Hepatic stellate cell (primary cell): ENCODE data around the gene NEK1.
"Not testable (repeated sequence)": the region's sequence is repeated elsewhere in the genome, so short reads cannot be mapped to it uniquely, and the experiment has no call there.

ENCODE experiments used
- DNase-seq: peaks from one replicate; pipeline ENCODE4 v3.0.0; 2011; ENCODE audit warnings: low spot score

The NEK1 gene

GRCh38 chr4:169627307-169627706, 14.9 kb upstream of the NEK1 start:
- DNase-seq: no peak

GRCh38 chr4:169626331-169627282, 14.2 kb upstream of the NEK1 start:
- DNase-seq: no peak

GRCh38 chr4:169625886-169626285, 13.5 kb upstream of the NEK1 start:
- no peak for DNase-seq

- DNase-seq: not testable (repeated sequence)
Observed at GRCh38 chr4:169624012-169624411, 11.6 kb upstream of the NEK1 start.

DNA sequence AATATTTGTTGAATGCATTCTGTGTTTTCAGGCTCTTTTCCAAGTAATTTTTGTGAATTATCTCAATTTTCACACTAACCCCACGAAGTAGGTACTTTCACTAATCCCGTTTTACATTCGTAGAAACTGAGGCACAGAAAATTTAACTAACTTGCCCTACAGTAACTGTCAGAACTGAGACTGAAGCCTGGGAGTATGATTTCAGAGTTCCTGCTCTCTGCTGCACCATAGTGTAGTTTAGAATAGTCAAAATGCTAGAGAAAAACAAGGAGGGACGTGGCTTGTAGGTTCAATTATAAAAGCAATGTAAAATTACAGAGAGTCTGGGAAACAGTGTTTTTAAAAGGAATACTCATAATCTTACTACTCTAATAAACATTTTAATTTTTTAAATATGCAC, 10.2 kb upstream of the NEK1 start:
- DNase-seq: no peak

DNA sequence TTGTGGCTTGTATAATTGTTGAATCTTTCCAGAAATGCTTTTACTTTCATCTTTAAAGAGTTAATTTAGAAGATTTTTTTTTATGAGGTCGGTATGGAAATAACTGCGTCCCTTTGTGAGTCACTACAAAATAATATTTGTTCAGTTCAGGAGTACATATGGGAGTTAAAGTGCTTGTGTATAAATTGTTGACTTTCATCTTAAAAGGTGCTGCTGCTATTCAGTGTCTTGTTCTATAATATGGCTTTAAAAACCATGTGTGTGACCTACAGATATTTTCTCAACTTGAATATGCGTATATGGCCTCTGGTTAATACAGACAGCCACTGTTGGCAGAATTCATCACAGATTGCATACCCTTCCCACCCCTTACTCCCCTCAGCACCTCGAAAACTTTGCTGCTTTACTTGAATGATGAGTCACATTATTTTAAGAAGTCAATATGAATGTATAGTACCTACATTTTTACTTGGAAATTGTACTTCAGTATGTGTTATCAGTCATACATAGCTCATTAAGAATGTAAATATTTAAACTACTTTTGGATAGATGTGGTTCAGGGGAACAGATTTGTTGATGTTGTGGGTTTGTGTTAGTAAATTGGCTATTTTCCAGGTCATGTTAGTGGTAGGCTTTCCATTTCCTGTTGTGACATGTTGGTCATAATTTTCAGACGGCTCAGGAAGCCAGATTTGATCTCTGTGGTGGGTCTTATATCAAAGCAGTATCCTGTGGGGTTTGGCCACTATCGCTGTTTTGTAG, 9.5 kb upstream of the NEK1 start:
- DNase-seq: no peak

DNA sequence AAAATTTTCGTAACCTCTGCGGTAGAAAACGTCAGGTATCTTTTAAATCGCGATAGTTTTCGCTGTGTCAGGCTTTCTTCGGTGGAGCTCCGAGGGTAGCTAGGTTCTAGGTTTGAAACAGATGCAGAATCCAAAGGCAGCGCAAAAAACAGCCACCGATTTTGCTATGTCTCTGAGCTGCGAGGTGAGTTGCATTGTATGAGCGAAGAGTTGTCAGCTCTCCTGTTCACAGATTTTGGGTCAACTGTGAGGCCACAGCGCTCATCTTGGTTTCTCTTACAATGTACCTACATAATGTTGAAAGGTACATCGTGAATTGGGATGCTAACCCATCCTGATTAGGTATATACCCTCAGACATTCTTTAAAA, 8.5 kb upstream of the NEK1 start:
- DNase-seq: no peak

DNA sequence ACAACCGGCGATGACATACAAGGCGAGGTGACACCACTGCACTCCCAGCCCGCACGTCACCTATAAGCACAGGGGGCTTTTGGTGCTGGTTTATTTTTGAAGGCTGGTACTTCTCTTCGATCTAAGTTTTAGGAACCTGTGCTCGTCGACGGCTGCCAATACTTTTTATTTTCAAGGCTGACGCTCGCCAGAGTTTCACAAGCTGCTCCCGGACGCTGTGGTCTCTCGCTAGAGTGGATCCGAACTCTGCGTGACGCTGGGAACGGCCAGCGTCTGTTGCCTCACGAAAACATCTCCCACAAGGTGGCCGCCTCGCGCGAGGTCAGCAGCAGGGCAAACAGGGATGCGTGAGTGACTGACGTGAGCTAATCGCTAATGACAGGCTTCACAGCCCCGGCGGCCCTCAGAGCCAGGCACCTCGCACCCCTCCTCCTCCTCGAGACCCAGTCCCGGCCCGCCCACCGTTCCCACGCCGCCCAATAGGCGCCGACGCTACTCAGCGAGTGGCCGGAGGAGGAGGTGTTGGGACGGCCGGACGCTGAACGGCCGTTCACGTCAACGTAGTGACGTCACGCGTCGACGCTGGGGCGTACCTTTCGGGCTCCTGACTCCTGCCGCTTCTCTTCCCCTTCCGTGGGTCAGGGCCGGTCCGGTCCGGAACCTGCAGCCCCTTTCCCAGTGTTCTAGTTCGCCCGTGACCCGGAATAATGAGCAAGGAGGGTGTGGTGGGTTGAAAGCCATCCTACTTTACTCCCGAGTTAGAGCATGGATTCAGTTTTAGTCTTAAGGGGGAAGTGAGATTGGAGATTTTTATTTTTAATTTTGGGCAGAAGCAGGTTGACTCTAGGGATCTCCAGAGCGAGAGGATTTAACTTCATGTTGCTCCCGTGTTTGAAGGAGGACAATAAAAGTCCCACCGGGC, 7.8 kb upstream of the NEK1 start, which contains the start of gene CLCN3:
TSS of gene CLCN3 (plus strand) at position 621 of the 922 bp plus-strand sequence. CDS start 15,351 bp downstream, outside the sequence.
- peak; percentile 92 for DNase-seq

- DNase-seq: no peak
Observed at GRCh38 chr4:169619518-169619957, 7.2 kb upstream of the NEK1 start.

- no peak for DNase-seq
Observed at GRCh38 chr4:169618986-169619385, 6.6 kb upstream of the NEK1 start.

DNA sequence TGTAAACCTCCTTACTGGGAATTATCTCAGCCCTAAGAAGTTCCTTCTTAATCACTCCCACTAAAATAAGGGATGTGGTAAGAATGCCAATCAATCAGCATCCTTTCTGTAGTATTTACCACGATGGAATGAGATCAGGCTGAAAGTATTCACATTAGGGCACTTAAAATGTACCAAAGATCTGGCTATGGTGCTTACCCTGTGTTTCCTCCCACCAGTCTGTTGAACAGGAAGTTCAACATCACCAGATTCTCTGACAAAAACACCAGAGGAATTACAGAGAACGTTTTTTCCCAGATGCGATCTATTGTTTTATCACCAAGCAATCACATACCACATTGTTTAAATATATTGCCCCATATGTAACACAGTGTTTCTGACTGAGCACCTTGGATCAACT, 5.9 kb upstream of the NEK1 start:
- DNase-seq: no peak

DNA sequence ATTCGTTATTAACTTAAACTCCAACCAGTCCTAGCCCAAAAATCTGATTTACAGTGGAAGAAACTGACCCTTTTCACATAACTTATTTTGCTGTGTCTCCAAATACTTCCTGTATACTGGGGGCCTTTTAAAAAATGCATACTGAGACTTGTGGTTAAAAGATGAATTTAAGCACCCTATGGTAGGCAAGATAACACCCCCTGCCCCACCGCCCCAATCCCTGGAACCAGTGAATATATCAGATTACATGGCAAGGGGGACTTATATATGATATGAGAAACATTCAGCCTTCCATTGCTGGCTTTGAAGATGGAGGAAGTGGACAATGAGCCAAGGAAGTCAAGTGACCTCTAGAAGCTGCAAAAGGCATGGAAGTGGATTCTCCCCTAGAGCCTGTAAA, 4.9 kb upstream of the NEK1 start:
- DNase-seq: no peak

DNA sequence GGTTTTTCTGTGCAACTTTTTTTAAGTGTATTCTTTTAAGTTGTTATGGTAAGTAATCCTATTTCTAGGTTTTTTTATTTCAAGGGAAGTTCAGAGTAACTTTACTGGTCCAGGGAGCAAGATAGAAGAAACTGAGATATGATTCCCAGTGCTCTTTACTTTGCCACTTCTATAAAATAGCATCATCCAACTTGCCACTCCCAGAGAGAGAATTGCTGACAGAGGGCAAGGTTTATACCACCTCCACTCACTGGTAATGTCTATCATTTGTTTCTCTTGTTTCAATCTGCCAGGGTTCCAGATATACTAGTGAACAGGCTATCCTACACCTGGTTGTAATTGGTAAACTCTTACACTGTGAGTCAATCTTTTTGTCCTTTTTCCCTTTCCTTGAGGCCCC, 4.5 kb upstream of the NEK1 start:
- no peak for DNase-seq

DNA sequence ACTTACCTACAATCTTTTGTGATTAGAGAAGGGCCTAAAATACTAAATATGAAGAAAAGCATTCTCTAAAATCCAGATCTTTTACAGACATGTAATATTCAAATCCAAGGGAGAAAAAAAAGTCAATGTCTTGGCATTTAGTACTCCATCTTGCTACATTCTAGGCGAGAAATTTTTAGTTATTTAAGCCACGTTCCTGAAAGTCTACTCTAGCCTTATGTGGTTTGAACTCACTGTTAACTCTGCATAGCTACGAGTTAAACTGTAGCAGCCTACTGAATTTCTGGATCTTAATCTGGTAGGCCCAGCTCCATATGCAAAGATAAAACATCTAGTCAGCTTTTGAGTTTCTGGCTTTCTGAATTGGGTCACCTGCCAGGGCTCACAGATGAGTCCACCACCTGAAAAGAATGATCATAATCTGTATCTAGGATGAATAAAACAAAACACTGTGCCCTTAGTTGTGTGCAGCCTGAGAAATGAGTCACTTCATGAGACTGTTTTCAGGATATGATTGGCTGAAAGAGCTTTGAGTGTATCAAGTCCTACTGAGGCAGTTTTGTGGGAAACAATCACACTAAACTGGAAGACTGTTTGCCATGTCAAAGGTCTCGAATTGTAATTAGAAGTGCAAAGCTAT, 3.2 kb upstream of the NEK1 start:
- DNase-seq: no peak

- peak; percentile 52 for DNase-seq
Observed at GRCh38 chr4:169612871-169613859, 782 bp upstream of the NEK1 start.

GRCh38 chr4:169611157-169611556, 1.2 kb downstream of the NEK1 start:
- no peak for DNase-seq

- no peak for DNase-seq
Observed at GRCh38 chr4:169604903-169605331, 7.5 kb downstream of the NEK1 start.

GRCh38 chr4:169604131-169604900, 8.1 kb downstream of the NEK1 start:
- peak; percentile 77 for DNase-seq

DNA sequence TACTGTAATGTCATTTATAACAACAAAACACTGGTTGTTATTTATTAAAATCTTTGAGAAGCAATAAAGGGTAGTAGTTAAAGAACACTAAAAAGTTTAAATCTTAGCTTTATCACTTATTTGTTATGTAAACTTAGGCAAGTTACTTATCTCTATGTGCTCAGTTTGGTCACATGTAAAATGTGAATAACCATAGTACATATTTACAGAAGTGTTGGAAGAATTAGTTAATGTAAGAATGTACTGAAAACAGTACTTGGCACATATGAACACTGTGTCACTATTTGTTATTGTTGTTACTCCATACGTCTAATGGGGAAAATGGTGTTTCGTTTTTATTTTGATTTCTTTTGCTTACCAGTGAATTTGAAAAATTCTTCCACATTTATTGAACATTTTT, 9.1 kb downstream of the NEK1 start:
- no peak for DNase-seq
